B cell (primary cell): Measurements from ENCODE around the gene AHDC1. TPM values are rescaled to one million over a fixed set of nuclear protein-coding genes. Genes with fewer than 3 reads are reported as not detected.

Source experiments
- ATAC-seq: fragments of 200-7000 bp; cut with Tn5 transposase; one replicate; pipeline ENCODE4 v1.10.0; 2021; ENCODE audit warnings: low read depth, mild to moderate bottlenecking, moderate number of reproducible peaks, moderate library complexity
- CTCF ChIA-PET: fragments of 350-600 bp; sonication (Branson Sonifier 250); formaldehyde crosslinking; loops from one replicate; lab custom pipeline; 2021; ENCODE audit warnings: antibody characterized with exemption, inconsistent platforms; lab: Charles Lee
- POLR2A ChIA-PET: fragments of 350-600 bp; sonication (Branson Sonifier 250); formaldehyde crosslinking; loops from one replicate; lab custom pipeline; 2021; ENCODE audit warnings: antibody characterized with exemption; lab: Charles Lee
- DNase-seq: peaks from one replicate; pipeline ENCODE4 v3.0.0; 2013
- H2AFZ ChIP-seq: 2 replicates; pipeline ENCODE4 v1.6.1; 2012; ENCODE audit warnings: mild to moderate bottlenecking, low read depth, low read length; ENCODE audit not compliant: insufficient read depth, poor library complexity, severe bottlenecking
- H3K27ac ChIP-seq, 2 donors: 1 replicate in 1 of 2; 2 replicates in 1 of 2; pipeline ENCODE4 v1.5.1; 2012 to 2013; ENCODE audit warnings: low read length in 2 of 2, mild to moderate bottlenecking in 2 of 2, moderate library complexity in 1 of 2
- H3K27me3 ChIP-seq, 4 experiments: fragments of 200-600 bp in 1 of 4; sonication (generic) in 1 of 4; replicated peaks in 1 of 4; 1 replicate in 2 of 4; 2 replicates in 2 of 4; pipeline versions ENCODE4 v1.6.1 to v1.7.0; 2013 to 2016; ENCODE audit warnings: low read length in 3 of 4, mild to moderate bottlenecking in 2 of 4, mixed read lengths in 1 of 4, moderate library complexity in 1 of 4; ENCODE audit not compliant: insufficient read depth in 4 of 4, control insufficient read depth in 3 of 4; ENCODE audit errors: control extremely low read depth in 1 of 4
- H3K36me3 ChIP-seq, 2 experiments: replicated peaks in 1 of 2; 1 replicate in 1 of 2; 2 replicates in 1 of 2; pipeline versions ENCODE4 v1.6.1 to v1.7.1; 2013; ENCODE audit warnings: low read length in 1 of 2; ENCODE audit not compliant: insufficient read depth in 2 of 2, control insufficient read depth in 1 of 2; ENCODE audit errors: control extremely low read depth in 1 of 2, extremely low read depth in 1 of 2
- H3K4me1 ChIP-seq, 2 donors: fragments of 200-600 bp in 1 of 2; sonication (generic) in 1 of 2; 1 replicate in 1 of 2; 2 replicates in 1 of 2; pipeline versions ENCODE4 v1.5.1 to v1.6.1; 2013 to 2017; ENCODE audit warnings: low read length in 2 of 2; ENCODE audit not compliant: control insufficient read depth in 2 of 2, insufficient read depth in 2 of 2
- H3K4me2 ChIP-seq: replicated peaks from 2 replicates; pipeline ENCODE3; 2012; ENCODE audit warnings: mild to moderate bottlenecking, low read depth, low read length; ENCODE audit not compliant: poor library complexity, severe bottlenecking
- H3K4me3 ChIP-seq, 5 experiments: fragments of 200-600 bp in 1 of 5; sonication (generic) in 1 of 5; 1 replicate in 3 of 5; 2 replicates in 2 of 5; pipeline versions ENCODE4 v1.5.1 to v1.7.0; 2011 to 2016; ENCODE audit warnings: low read length in 4 of 5, mild to moderate bottlenecking in 4 of 5, low read depth in 2 of 5, control low read depth in 1 of 5, moderate library complexity in 1 of 5; ENCODE audit not compliant: insufficient read depth in 1 of 5; ENCODE audit errors: control extremely low read depth in 1 of 5, extremely low read depth in 1 of 5
- H3K79me2 ChIP-seq: fragments of 200-600 bp; sonication (generic); one replicate; pipeline ENCODE4 v1.6.0; 2016; ENCODE audit warnings: low read length; ENCODE audit not compliant: control insufficient read depth, insufficient read depth
- H3K9ac ChIP-seq: fragments of 200-600 bp; sonication (generic); 2 replicates; pipeline ENCODE4 v1.6.1; 2017; ENCODE audit warnings: mild to moderate bottlenecking, low read length, moderate library complexity
- H3K9me3 ChIP-seq, 3 donors: one replicate each; pipeline versions ENCODE4 v1.6.1 to v1.7.1; 2013; ENCODE audit warnings: low read length in 2 of 3; ENCODE audit not compliant: control insufficient read depth in 2 of 3, insufficient read depth in 1 of 3; ENCODE audit errors: control extremely low read depth in 1 of 3
- H4K20me1 ChIP-seq: 2 replicates; pipeline ENCODE4 v1.6.0; 2012; ENCODE audit warnings: mild to moderate bottlenecking, low read length; ENCODE audit not compliant: insufficient read depth, control insufficient read depth, poor library complexity, severe bottlenecking
- H3K27ac Mint-ChIP-seq: one replicate; pipeline ENCODE4 v1.8.0; 2021; ENCODE audit warnings: mixed read lengths
- H3K27me3 Mint-ChIP-seq: one replicate; pipeline ENCODE4 v1.8.0; 2021; ENCODE audit warnings: mixed read lengths
- H3K4me1 Mint-ChIP-seq: one replicate; pipeline ENCODE4 v1.8.0; 2021; ENCODE audit warnings: mixed read lengths
- H3K4me3 Mint-ChIP-seq: one replicate; pipeline ENCODE4 v1.8.0; 2021; ENCODE audit warnings: mixed read lengths
- H3K9me3 Mint-ChIP-seq: one replicate; pipeline ENCODE4 v1.8.0; 2022; ENCODE audit warnings: mixed read lengths; ENCODE audit not compliant: insufficient read depth
- EZH2 ChIP-seq: IDR thresholded peaks from 2 replicates; pipeline ENCODE4 v1.6.1; 2012; ENCODE audit warnings: borderline replicate concordance, low read depth, mild to moderate bottlenecking, moderate library complexity, low read length; ENCODE audit not compliant: insufficient read depth, poor library complexity, severe bottlenecking
- WGBS: methylation state at CpG from one replicate; pipeline ENCODE4 v1.1.5; 2013; ENCODE audit warnings: missing lambda C conversion rate; ENCODE audit not compliant: insufficient coverage; 5-methylcytosine and 5-hydroxymethylcytosine counted together
- intact Hi-C: fragments of 100-400 bp; cut with micrococcal nuclease; formaldehyde crosslinking; loops from one replicate; pipeline ENCODE4 v1.10.0; 2022
- polyA plus RNA-seq: library from polyadenylated mRNA; depleted of rRNA; stranded (reverse); fragments of >200 nt; gene quantifications from 2 replicates; pipeline ENCODE4 v1.2.3, GENCODE V29; 2012
- total RNA-seq, 2 donors: library from RNA; stranded (reverse); fragments of 120-200 nt in 1 of 2; gene quantifications; 1 replicate in 1 of 2; 2 replicates in 1 of 2; pipeline versions ENCODE4 v1.2.3 to v1.2.4, GENCODE V29; 2013 to 2022
- TF ChIP-seq, protein P1 (sequence below): fragments of 200-600 bp; IDR thresholded peaks from one replicate; pipeline ENCODE4 v1.8.0; 2022; ENCODE audit warnings: antibody characterized with exemption, mild to moderate bottlenecking

The AHDC1 gene
- total and polyA plus RNA-seq, 2 donors (not counting 1 experiment from before 2014, with no cell fraction given) = 6.2 to 32.0 TPM

DNA sequence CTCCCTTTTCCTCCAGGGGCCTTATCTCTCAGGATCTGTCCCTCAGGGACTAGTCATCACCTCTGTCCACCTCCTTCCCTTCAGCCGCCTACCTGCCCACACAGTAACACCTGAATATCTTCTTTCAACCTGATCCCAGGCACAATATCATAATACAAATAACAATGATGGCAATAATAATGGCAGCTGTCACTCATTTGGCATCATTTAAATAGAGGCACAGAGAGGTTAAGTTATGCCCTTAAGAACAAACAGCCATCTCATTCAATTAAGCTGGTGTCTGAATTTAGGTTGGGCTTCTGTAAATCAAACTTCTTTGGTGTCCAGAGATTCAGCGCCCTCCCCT is 47.5 kb downstream of the AHDC1 start:
- Mint-ChIP-seq H3K4me1 (peaks cover 39% of the 10 kb centered on the region), H3K27me3 (no peaks in the 10 kb centered on the region), H3K27ac (peak overlapping the region; percentile 71), H3K4me3 (peak overlapping the region; percentile 35), H3K9me3 (no peaks in the 10 kb centered on the region)
- Histone ChIP-seq H3K36me3 (peaks cover 0 to 1% of the 10 kb centered on the region in 2 experiments), H2AFZ (peak overlapping the region; percentile 41), H3K79me2 (peaks cover 15% of the 10 kb centered on the region), H3K4me2 (peak overlapping the region; percentile 73), H3K4me1 (peaks cover 23 to 33% of the 10 kb centered on the region in 2 donors), H3K9ac (peak overlapping the region; percentile 26), H4K20me1 (peaks cover under 1% of the 10 kb centered on the region), H3K27me3 (no peaks in the 10 kb centered on the region), H3K9me3 (no peaks in the 10 kb centered on the region), H3K27ac (peak overlapping the region; percentile 13 to 22), H3K4me3 (peak overlapping the region in 1 of 5 experiments; percentile 25)
- no peak for ATAC-seq
- ChIA-PET CTCF (interaction anchor here (0.6 to 9.8 kb wide), 45 partner anchors 8 to 647 kb away, joined by 3 to 118 read pairs (median 5); partner anchors contain the start of genes AHDC1, IFI6 and STX12), POLR2A (interaction anchor here (0.6 to 1.8 kb wide), 7 partner anchors 22 to 154 kb away, joined by 4 to 9 read pairs (median 5); partner anchors contain the start of gene AHDC1)
- intact Hi-C loops = loop anchor here (1.0 to 2.0 kb wide), 5 partner anchors 12 to 107 kb away; no protein-coding TSS in a partner anchor
- no peak for DNase-seq
- WGBS = 43% methylated on average over 2 of the region's 2 CpGs
- no peak for TF ChIP-seq EZH2
- TF ChIP-seq, protein P1, sequence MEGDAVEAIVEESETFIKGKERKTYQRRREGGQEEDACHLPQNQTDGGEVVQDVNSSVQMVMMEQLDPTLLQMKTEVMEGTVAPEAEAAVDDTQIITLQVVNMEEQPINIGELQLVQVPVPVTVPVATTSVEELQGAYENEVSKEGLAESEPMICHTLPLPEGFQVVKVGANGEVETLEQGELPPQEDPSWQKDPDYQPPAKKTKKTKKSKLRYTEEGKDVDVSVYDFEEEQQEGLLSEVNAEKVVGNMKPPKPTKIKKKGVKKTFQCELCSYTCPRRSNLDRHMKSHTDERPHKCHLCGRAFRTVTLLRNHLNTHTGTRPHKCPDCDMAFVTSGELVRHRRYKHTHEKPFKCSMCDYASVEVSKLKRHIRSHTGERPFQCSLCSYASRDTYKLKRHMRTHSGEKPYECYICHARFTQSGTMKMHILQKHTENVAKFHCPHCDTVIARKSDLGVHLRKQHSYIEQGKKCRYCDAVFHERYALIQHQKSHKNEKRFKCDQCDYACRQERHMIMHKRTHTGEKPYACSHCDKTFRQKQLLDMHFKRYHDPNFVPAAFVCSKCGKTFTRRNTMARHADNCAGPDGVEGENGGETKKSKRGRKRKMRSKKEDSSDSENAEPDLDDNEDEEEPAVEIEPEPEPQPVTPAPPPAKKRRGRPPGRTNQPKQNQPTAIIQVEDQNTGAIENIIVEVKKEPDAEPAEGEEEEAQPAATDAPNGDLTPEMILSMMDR = no peak
